ENCODE data around the gene SNTB2.

SNTB2 gene

GRCh38 chr16:69349536-69349935, 162.6 kb downstream of the SNTB2 start:
- no peak for DNase-seq

DNA sequence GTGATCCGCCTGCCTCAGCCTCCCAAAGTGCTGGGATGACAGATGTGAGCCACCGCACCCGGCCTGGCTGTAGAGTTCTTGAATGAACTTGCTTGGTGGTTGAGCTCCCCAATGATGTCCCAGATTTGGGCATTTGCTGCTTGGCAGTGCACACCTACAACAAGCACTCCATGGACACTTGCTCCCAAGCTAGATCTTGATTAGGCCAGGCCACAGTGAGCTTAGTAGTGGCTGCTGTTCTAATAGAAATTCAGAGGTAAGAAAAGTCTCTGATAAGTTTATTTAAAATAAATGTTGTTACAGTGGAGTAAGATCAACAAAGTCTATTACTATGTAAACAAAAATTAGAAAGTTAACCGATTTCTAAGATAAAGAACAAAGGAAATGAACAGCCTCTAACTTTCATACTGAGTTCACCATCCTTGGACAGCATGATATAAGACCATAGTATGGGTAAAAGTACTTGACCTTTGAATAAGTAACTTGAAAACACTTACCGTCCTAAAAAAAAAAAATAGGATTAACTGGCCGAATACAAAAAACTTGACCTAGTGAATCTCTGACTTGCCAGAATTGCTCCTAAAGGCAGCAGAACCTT, 163.7 kb downstream of the SNTB2 start:
- DNase-seq = no peak

DNA sequence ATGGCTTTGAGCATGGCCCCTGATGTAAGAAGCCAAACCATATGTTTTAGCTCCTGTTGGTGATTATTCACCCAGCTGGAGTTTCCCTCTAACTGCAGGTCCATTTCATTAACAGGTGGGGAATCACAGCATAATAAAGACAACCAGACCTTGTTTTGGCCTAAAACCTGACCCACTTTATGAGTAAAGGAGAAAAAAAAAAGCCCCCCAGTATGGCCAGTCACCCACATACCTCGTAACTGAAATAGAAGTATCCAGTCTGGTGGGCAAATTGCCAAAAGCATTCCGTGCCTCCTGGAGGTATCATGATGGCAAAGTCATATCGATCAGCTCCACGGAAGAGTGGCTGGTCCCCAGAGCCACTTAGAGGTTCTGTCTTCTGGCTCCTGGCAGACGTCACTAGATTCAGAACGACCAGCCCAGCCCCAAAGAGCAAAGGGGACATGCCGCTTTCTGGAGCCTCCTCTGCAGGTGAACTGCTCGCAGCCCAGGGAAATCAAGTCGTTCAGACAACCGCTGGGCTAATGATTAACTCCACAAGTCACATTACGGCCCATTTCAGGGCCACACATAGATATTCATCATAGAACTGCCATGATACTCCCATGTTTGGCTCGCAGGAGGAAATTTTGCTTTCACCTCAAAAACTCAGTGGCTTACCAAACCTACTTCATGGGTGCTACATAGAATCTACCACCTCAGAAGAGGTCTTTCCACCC, 164.5 kb downstream of the SNTB2 start, which contains the start of gene TMED6:
TMED6 (minus strand) TSS at position 478 of the 719 bp plus-strand sequence; CDS start at position 445, 33 bp downstream.
- no peak for DNase-seq

Measured in NCI-H510A (cell line).